GM12873 (cell line): ENCODE results near the gene CMIP.

Source experiments
- TF ChIP-seq, protein P1 (sequence below): IDR thresholded peaks from 2 replicates; pipeline ENCODE4 v1.5.1; 2012; ENCODE audit warnings: low read depth, mild to moderate bottlenecking, moderate library complexity, low read length, control low read depth; ENCODE audit not compliant: insufficient read depth; ENCODE audit errors: missing control alignments

The CMIP gene

DNA sequence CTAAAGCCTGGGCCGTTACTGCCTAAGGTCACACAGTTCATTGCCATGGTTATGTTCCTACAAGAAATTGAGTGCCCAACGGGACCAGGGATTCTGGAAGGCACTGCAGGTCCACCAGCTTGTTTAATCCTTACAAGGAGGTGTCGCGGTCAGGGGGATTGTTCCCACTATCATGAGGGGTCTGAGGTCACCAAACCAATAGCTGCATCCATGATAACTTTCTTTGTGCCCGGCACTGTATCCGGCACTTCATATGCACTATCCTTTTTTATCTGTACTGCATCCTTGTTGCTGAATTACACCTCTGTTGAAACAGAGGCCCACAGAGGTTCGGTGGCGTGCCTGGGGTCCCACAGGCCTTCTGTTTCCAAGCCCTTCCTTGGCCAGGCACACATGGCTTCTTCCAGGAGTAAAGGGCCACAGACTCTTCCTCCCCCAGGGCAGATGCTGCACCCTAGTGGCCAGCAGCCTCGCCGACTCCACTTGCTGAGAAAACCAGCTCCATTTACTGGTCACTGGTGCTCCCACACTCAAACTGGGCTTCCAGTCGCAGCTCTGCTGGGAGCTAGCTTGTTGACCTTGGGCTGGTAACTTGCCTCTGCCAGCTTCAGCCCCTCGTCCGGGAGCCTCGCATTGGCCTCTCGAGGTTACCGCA is 252.5 kb downstream of the CMIP start:
- TF ChIP-seq, protein P1, sequence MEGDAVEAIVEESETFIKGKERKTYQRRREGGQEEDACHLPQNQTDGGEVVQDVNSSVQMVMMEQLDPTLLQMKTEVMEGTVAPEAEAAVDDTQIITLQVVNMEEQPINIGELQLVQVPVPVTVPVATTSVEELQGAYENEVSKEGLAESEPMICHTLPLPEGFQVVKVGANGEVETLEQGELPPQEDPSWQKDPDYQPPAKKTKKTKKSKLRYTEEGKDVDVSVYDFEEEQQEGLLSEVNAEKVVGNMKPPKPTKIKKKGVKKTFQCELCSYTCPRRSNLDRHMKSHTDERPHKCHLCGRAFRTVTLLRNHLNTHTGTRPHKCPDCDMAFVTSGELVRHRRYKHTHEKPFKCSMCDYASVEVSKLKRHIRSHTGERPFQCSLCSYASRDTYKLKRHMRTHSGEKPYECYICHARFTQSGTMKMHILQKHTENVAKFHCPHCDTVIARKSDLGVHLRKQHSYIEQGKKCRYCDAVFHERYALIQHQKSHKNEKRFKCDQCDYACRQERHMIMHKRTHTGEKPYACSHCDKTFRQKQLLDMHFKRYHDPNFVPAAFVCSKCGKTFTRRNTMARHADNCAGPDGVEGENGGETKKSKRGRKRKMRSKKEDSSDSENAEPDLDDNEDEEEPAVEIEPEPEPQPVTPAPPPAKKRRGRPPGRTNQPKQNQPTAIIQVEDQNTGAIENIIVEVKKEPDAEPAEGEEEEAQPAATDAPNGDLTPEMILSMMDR: peak; percentile 79

GRCh38 chr16:81697616-81698309 is 253.2 kb downstream of the CMIP start:
- TF ChIP-seq, protein P1: no peak

DNA sequence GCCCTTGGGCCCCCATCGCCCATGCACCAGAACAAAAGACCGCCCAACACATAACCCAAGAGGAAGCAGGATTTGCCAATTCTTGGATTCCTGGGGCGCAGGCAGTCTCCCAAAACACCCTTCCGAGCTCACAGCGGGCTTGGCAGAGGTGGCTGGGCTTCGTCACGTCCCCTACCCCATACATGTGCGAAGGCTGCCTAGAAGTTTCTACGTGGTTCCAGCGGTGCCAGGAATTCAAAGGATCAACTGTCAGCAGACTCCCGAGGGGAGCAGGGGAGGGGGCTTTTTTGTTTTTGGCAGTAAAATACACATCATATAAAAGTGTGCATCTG is 253.7 kb downstream of the CMIP start:
- TF ChIP-seq, protein P1: no peak

- TF ChIP-seq, protein P1: no peak
These were observed 255.0 kb downstream of the CMIP start for GRCh38 chr16:81699596-81699995.

DNA sequence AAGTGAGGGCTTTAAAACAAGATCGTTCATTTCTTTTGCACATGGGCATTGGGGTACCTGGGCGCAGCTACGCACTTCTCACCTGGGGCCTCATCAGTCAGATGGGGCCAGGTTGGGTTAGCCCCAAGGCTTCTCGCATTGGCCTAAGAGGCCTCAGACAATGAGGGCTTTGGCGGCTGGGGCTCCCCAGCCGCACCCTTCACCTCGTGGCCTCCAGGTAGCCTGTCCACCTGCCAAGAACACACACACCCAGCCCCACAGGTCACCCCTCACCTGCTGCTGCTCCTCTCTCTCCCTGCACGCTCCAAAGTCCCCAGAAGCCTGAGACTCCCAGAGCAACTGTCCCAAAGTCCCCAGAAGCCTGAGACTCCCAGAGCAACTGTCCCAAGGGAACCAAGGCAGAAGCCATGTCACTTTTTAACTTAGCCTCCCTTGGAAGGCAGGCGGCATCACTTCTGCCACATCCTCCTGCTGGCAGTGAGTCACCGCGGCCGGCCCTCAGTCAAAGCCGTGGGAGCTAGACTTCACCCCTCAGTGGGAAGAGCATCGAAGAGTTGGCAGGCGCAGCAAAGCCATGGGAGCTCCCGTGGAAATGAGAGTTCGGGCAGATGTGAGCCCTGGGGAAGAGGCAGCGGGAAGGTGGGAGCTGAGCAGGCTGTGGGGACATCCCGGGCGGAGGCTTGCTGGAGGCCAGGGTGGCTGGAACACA is 255.6 kb downstream of the CMIP start:
- TF ChIP-seq, protein P1: no peak

DNA sequence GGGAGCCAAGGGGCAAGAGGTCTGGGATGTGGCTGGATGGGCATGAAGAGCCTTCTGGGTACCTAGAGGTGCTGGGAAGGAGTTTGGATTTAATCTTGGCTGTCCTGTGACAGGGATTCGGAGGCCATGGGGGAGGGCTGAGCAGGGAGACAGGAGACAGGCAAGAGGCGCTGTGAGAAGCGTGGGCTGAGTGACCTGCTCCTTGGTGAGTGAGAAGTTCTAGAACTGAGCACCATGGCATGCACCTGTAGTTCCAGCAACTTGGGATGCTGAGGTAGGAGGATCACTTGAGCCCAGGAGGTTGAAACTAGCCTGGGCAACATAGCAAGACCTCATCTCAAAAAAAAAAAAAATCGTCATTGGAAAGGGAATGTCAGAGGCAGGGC is 256.2 kb downstream of the CMIP start:
- TF ChIP-seq, protein P1: no peak

DNA sequence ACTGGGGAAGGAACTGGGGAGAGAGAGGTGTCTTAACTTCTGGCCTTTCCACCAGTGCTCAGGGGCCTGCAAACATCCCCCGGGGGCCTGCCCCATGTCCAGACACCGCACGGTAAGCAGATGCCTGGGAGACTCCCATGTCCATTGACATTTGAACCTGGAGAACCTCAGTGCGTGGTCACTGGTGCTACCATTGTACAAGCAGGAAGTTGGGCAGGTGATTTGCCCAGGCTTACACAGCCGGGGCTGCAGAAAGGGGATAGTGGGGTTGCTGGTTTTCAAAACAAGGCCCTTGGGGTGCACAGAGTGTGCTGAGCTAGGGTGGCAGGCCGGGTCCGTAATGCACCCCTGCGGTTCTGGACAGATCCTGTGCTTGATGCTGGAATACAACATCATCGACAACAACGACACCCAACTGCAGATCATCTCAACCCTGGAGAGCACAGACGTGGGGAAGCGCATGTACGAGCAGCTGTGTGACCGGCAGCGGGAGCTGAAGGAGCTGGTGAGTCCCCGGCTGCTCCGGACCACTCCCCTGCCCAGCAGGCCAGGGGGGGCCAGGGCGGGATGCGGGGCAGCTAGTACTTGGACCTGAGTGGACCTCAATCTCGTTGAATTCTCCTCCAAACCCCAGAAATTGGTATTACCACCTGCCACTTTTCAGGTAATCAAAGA is 256.8 kb downstream of the CMIP start:
- TF ChIP-seq, protein P1: no peak
